ENCODE results near the gene NANOGP8. TPM values are rescaled to one million over a fixed set of nuclear protein-coding genes. Genes with fewer than 3 reads are reported as not detected.

Gene NANOGP8
- total RNA-seq, 1 experiment from 2014 or later: not detected

DNA sequence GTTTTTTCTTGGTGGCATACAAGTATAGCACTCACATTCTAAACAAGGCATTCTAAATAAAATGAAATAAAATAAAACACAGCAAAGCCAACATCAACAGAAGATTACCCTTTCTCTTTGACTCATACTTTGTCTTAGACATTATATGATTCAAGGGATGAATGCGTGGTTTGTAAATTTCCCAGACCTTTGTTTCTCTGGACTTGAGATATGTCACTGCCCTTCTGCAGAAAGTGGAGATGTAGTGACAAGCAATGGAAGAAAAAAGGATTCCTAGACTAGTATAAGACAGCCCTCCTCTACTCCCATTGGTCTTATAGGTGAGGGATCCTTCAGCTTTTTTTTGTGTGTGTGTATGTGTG lies 22.4 kb downstream of the NANOGP8 start:
- intact Hi-C loops (cut with micrococcal nuclease; ENCODE audit: unreplicated experiment): no loop called here
- POLR2A ChIA-PET (ENCODE audit: low non-redundant PET): no interaction called here
- no peak for DNase-seq (ENCODE audit: low spot score)
- CTCF ChIA-PET: no interaction called here
- BruUV-seq (replicated peaks): no TSS peak
- no peak for TF ChIP-seq EZH2 (IDR thresholded peaks at IDR 0.05; ENCODE audit: borderline replicate concordance, low read depth, low read length, poor library complexity, severe bottlenecking)
- TF ChIP-seq, protein P1, sequence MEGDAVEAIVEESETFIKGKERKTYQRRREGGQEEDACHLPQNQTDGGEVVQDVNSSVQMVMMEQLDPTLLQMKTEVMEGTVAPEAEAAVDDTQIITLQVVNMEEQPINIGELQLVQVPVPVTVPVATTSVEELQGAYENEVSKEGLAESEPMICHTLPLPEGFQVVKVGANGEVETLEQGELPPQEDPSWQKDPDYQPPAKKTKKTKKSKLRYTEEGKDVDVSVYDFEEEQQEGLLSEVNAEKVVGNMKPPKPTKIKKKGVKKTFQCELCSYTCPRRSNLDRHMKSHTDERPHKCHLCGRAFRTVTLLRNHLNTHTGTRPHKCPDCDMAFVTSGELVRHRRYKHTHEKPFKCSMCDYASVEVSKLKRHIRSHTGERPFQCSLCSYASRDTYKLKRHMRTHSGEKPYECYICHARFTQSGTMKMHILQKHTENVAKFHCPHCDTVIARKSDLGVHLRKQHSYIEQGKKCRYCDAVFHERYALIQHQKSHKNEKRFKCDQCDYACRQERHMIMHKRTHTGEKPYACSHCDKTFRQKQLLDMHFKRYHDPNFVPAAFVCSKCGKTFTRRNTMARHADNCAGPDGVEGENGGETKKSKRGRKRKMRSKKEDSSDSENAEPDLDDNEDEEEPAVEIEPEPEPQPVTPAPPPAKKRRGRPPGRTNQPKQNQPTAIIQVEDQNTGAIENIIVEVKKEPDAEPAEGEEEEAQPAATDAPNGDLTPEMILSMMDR (conservative IDR thresholded peaks at IDR 0.05; ENCODE audit: low read depth, low read length): no peak
- Histone ChIP-seq H3K36me3 (ENCODE audit: insufficient read depth, low read length, poor library complexity, severe bottlenecking) (no peaks in the 10 kb centered on the region), H3K4me3 (ENCODE audit: low read depth, low read length, poor library complexity, severe bottlenecking) (no peak overlapping the region), H3K4me1 (ENCODE audit: insufficient read depth, low read length, poor library complexity, severe bottlenecking) (peaks cover 34% of the 10 kb centered on the region), H3K27me3 (replicated peaks; ENCODE audit: insufficient read depth, low read depth, low read length, poor library complexity) (no peaks in the 10 kb centered on the region), H3K9me3 (ENCODE audit: low read depth, low read length, poor library complexity, severe bottlenecking) (no peaks in the 10 kb centered on the region), H3K27ac (ENCODE audit: low read depth, low read length, poor library complexity, severe bottlenecking) (no peak overlapping the region)

DNA sequence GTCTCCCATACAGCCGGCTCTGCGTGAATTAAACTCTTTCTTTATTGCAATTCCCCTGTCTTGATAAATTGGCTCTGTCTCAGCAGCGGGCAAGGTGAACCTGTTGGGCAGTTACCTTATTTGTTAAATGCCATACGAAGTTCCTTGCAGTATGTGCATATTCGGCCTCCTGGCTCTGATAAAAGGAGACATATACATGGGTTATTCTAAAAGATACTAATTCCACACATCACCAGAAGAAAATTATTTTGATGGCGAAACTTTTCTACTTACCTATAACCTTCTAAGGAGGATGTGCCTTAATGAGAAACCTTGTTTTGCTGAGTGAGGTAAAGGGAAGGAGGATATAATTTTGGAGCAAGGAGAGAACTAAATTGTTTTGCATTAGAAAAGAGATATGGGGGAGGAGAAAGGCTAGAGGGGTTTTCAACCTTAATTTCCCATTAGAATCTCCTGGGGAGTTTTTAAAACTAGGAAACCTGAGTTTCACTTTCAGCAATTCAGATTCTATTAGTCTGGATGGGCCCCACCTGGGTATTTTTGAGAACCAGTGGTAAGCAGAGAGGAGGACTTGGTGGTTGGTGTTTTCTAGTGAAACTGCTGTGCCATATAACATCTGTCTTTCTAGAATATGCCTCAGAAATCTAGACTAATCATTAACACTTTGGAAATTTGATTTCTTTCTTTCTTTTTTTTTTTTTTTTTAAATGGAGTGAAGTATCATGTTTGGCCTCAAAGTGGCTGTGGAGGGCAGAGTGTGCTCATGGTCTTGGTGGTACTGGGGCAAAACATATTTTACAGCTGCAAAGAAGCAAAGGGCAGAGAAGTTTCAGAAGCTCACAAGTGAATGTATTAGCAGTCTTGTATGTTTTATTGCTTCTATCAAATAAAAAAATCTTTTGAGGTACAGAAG lies 23.0 kb downstream of the NANOGP8 start:
- H3K36me3 ChIP-seq (ENCODE audit: insufficient read depth, low read length, poor library complexity, severe bottlenecking): no peaks in the 10 kb centered on the region
- ChIA-PET CTCF (no interaction called here), POLR2A (ENCODE audit: low non-redundant PET) (no interaction called here)
- H3K9me3 ChIP-seq (ENCODE audit: low read depth, low read length, poor library complexity, severe bottlenecking): no peaks in the 10 kb centered on the region
- DNase-seq (ENCODE audit: low spot score): no peak
- TF ChIP-seq, protein P1 (conservative IDR thresholded peaks at IDR 0.05; ENCODE audit: low read depth, low read length): no peak
- no peak for TF ChIP-seq EZH2 (IDR thresholded peaks at IDR 0.05; ENCODE audit: borderline replicate concordance, low read depth, low read length, poor library complexity, severe bottlenecking)
- intact Hi-C loops (cut with micrococcal nuclease; ENCODE audit: unreplicated experiment): no loop called here
- no TSS peak for BruUV-seq (replicated peaks)
- no peaks in the 10 kb centered on the region for H3K27me3 ChIP-seq (replicated peaks; ENCODE audit: insufficient read depth, low read depth, low read length, poor library complexity)
- peaks cover 37% of the 10 kb centered on the region for H3K4me1 ChIP-seq (ENCODE audit: insufficient read depth, low read length, poor library complexity, severe bottlenecking)
- no peak overlapping the region for H3K4me3 ChIP-seq (ENCODE audit: low read depth, low read length, poor library complexity, severe bottlenecking)
- H3K27ac ChIP-seq (ENCODE audit: low read depth, low read length, poor library complexity, severe bottlenecking): no peak overlapping the region

GRCh38 chr15:35061161-35061824 lies 23.8 kb downstream of the NANOGP8 start:
- POLR2A ChIA-PET (ENCODE audit: low non-redundant PET): no interaction called here
- intact Hi-C loops (cut with micrococcal nuclease; ENCODE audit: unreplicated experiment): no loop called here

More at GRCh38 chr15:35061161-35061824, 23.8 kb downstream of the NANOGP8 start:
- H3K27ac ChIP-seq (ENCODE audit: low read depth, low read length, poor library complexity, severe bottlenecking): peak overlapping the region; percentile 44
- H3K36me3 ChIP-seq (ENCODE audit: insufficient read depth, low read length, poor library complexity, severe bottlenecking): no peaks in the 10 kb centered on the region
- H3K9me3 ChIP-seq (ENCODE audit: low read depth, low read length, poor library complexity, severe bottlenecking): no peaks in the 10 kb centered on the region
- peak; percentile 64 for DNase-seq (ENCODE audit: low spot score)
- no peak overlapping the region for H3K4me3 ChIP-seq (ENCODE audit: low read depth, low read length, poor library complexity, severe bottlenecking)
- TF ChIP-seq EZH2 (IDR thresholded peaks at IDR 0.05; ENCODE audit: borderline replicate concordance, low read depth, low read length, poor library complexity, severe bottlenecking): no peak
- TF ChIP-seq, protein P1 (conservative IDR thresholded peaks at IDR 0.05; ENCODE audit: low read depth, low read length): no peak
- CTCF ChIA-PET: no interaction called here
- H3K4me1 ChIP-seq (ENCODE audit: insufficient read depth, low read length, poor library complexity, severe bottlenecking): peaks cover 37% of the 10 kb centered on the region
- no peaks in the 10 kb centered on the region for H3K27me3 ChIP-seq (replicated peaks; ENCODE audit: insufficient read depth, low read depth, low read length, poor library complexity)
- BruUV-seq (replicated peaks): no TSS peak

Measured in A673 (cell line).